ENCODE measurements around the gene PCNA.

- TF ChIP-seq CTCF (optimal IDR thresholded peaks at IDR 0.05 in 1 of 3, IDR thresholded peaks at IDR 0.05 in 1 of 3, conservative IDR thresholded peaks at IDR 0.05 in 1 of 3; ENCODE audit: extremely low read depth in 1 of 3, insufficient read depth in 2 of 3, low read length in 3 of 3): no peak
- no peak for TF ChIP-seq EZH2 (IDR thresholded peaks at IDR 0.05; ENCODE audit: low read length)
Measured at GRCh38 chr20:5156675-5157448, 37.1 kb upstream of the PCNA start.

All from keratinocyte (primary cell).